ENCODE results near the gene DAB1.

- no peak for TF ChIP-seq CTCF (IDR thresholded peaks at IDR 0.05 in 4 of 5, conservative IDR thresholded peaks at IDR 0.05 in 1 of 5)
- TF ChIP-seq POLR2A (IDR thresholded peaks at IDR 0.05), result no peak
Measured at GRCh38 chr1:57007948-57008347, 415.9 kb downstream of the DAB1 start.
